Measurements from ENCODE around the gene CENPX.

Gene CENPX

GRCh38 chr17:81983639-81984373 is 38.9 kb downstream of the CENPX start:
- no peak for TF ChIP-seq CTCF (IDR thresholded peaks at IDR 0.05)

GRCh38 chr17:81983011-81983638 is 39.6 kb downstream of the CENPX start:
- no peak for TF ChIP-seq CTCF (IDR thresholded peaks at IDR 0.05)

- TF ChIP-seq CTCF (IDR thresholded peaks at IDR 0.05), result no peak
Observed at GRCh38 chr17:81980707-81981343, 41.9 kb downstream of the CENPX start.

DNA sequence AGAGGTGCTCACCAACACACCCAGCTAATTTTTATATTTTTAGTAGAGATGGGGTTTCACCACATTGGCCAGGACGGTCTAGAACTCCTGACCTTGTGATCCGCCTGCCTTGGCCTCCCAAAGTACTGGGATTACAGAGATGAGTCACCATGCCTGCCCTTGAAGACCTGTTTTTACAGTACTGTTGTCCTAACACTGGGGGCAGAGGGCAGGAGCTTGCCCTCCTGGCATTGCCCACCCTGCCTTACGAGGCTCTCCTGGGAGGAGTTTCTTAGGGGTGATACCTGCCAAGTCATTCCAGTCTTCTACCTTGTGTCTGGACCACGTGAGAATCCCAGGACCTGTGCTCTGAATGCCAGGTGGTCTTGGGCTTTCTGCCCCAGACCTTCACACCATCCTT is 42.6 kb downstream of the CENPX start:
- no peak for TF ChIP-seq CTCF (IDR thresholded peaks at IDR 0.05)

- no peak for TF ChIP-seq CTCF (IDR thresholded peaks at IDR 0.05)
Observed at GRCh38 chr17:81978524-81979298, 44.0 kb downstream of the CENPX start.

GRCh38 chr17:81977211-81977808 is 45.4 kb downstream of the CENPX start, which contains the start of gene ASPSCR1:
Gene ASPSCR1, plus strand, starts transcription at chr17:81977629. Its CDS starts 18 bp downstream, at chr17:81977647.
- TF ChIP-seq CTCF (IDR thresholded peaks at IDR 0.05), result no peak

Data from LNCAP (cell line).